NCI-H2227 (cell line): ENCODE results near the gene ZNF474.

ENCODE experiments used
- DNase-seq: peaks from one replicate; lab custom pipeline; 2025; ENCODE audit not compliant: unreplicated experiment; lab: John Stamatoyannopoulos, UW

Gene ZNF474

GRCh38 chr5:122152266-122152900, 23.0 kb downstream of the ZNF474 start:
- DNase-seq, result no peak

- DNase-seq, result no peak
These were observed 23.9 kb downstream of the ZNF474 start for GRCh38 chr5:122153230-122153629.

- no peak for DNase-seq
These were observed 24.4 kb downstream of the ZNF474 start for GRCh38 chr5:122153774-122154173.

- no peak for DNase-seq
These were observed 25.1 kb downstream of the ZNF474 start for GRCh38 chr5:122154491-122154890.

- no peak for DNase-seq
These were observed 25.6 kb downstream of the ZNF474 start for GRCh38 chr5:122154910-122155309.

GRCh38 chr5:122155546-122155945, 26.2 kb downstream of the ZNF474 start:
- no peak for DNase-seq

GRCh38 chr5:122156724-122157325, 27.5 kb downstream of the ZNF474 start:
- peak; percentile 38 for DNase-seq

- DNase-seq, result no peak
These were observed 32.8 kb downstream of the ZNF474 start for GRCh38 chr5:122162100-122162638.

GRCh38 chr5:122163121-122164069, 34.0 kb downstream of the ZNF474 start:
- no peak for DNase-seq

GRCh38 chr5:122164070-122164435, 34.7 kb downstream of the ZNF474 start:
- DNase-seq, result no peak

GRCh38 chr5:122164831-122165558, 35.6 kb downstream of the ZNF474 start:
- DNase-seq, result no peak

- DNase-seq, result peak; percentile 55
These were observed 36.3 kb downstream of the ZNF474 start for GRCh38 chr5:122165559-122166078.

- DNase-seq, result no peak
These were observed 40.2 kb downstream of the ZNF474 start for GRCh38 chr5:122169350-122170103.

- no peak for DNase-seq
These were observed 41.3 kb downstream of the ZNF474 start for GRCh38 chr5:122170620-122171019.

GRCh38 chr5:122172207-122172606, 42.9 kb downstream of the ZNF474 start:
- no peak for DNase-seq

- DNase-seq, result no peak
These were observed 44.4 kb downstream of the ZNF474 start for GRCh38 chr5:122173474-122174415.

- DNase-seq, result no peak
These were observed 45.7 kb downstream of the ZNF474 start for GRCh38 chr5:122175091-122175490.

GRCh38 chr5:122175852-122176251, 46.5 kb downstream of the ZNF474 start:
- DNase-seq, result no peak

- no peak for DNase-seq
These were observed 47.8 kb downstream of the ZNF474 start for GRCh38 chr5:122177161-122177560.
